Mucosa of rectum (tissue), 2 donors: Measurements from ENCODE around the gene C1QTNF1.

Source experiments
- H3K27ac ChIP-seq, 2 donors: one replicate each; pipeline ENCODE4 v1.7.0; 2013; ENCODE audit warnings: inconsistent platforms in 2 of 2, low read depth in 2 of 2, low read length in 2 of 2
- H3K27me3 ChIP-seq, 2 donors: one replicate each; pipeline ENCODE4 v1.7.0; 2013; ENCODE audit warnings: low read length in 2 of 2; ENCODE audit not compliant: control insufficient read depth in 2 of 2, insufficient read depth in 2 of 2
- H3K36me3 ChIP-seq, 2 donors: one replicate each; pipeline ENCODE4 v1.7.0; 2013; ENCODE audit warnings: low read length in 2 of 2; ENCODE audit not compliant: control insufficient read depth in 2 of 2, insufficient read depth in 2 of 2
- H3K4me1 ChIP-seq, 2 donors: one replicate each; pipeline ENCODE4 v1.7.0; 2013; ENCODE audit warnings: low read length in 2 of 2, mild to moderate bottlenecking in 1 of 2; ENCODE audit not compliant: control insufficient read depth in 2 of 2, insufficient read depth in 2 of 2
- H3K4me3 ChIP-seq, 2 donors: one replicate each; pipeline ENCODE4 v1.7.0; 2013; ENCODE audit warnings: low read length in 2 of 2
- H3K9ac ChIP-seq, 2 donors: one replicate each; pipeline ENCODE4 v1.7.0; 2013; ENCODE audit warnings: low read length in 2 of 2, low read depth in 1 of 2, mild to moderate bottlenecking in 1 of 2
- H3K9me3 ChIP-seq, 2 donors: one replicate each; pipeline ENCODE4 v1.7.0; 2013; ENCODE audit warnings: low read length in 2 of 2; ENCODE audit not compliant: control insufficient read depth in 2 of 2
- donor health status: healthy.
- donor health status: Normal muscosa, but diverticular disease.

The C1QTNF1 gene

GRCh38 chr17:79082311-79083190, 58.6 kb downstream of the C1QTNF1 start:
- H3K4me3 ChIP-seq = no peak overlapping the region
- no peaks in the 10 kb centered on the region for H3K9me3 ChIP-seq
- no peaks in the 10 kb centered on the region for H3K27me3 ChIP-seq
- no peak overlapping the region for H3K27ac ChIP-seq
- peaks cover 3% of the 10 kb centered on the region in 2 donors for H3K4me1 ChIP-seq
- no peak overlapping the region for H3K9ac ChIP-seq
- H3K36me3 ChIP-seq = peaks cover 39 to 66% of the 10 kb centered on the region in 2 donors

- no peaks in the 10 kb centered on the region for H3K27me3 ChIP-seq
- H3K4me3 ChIP-seq = no peak overlapping the region
- no peak overlapping the region for H3K27ac ChIP-seq
- peaks cover 39 to 68% of the 10 kb centered on the region in 2 donors for H3K36me3 ChIP-seq
- no peaks in the 10 kb centered on the region for H3K9me3 ChIP-seq
- no peak overlapping the region for H3K9ac ChIP-seq
- peaks cover 3% of the 10 kb centered on the region in 2 donors for H3K4me1 ChIP-seq
These were observed 59.4 kb downstream of the C1QTNF1 start for GRCh38 chr17:79083191-79083971.

GRCh38 chr17:79084291-79085153, 60.6 kb downstream of the C1QTNF1 start:
- H3K27ac ChIP-seq = no peak overlapping the region
- H3K4me3 ChIP-seq = no peak overlapping the region
- no peak overlapping the region for H3K9ac ChIP-seq
- H3K36me3 ChIP-seq = peaks cover 36 to 58% of the 10 kb centered on the region in 2 donors
- H3K27me3 ChIP-seq = no peaks in the 10 kb centered on the region
- H3K9me3 ChIP-seq = no peaks in the 10 kb centered on the region
- H3K4me1 ChIP-seq = no peaks in the 10 kb centered on the region

GRCh38 chr17:79085154-79085920, 61.4 kb downstream of the C1QTNF1 start:
- peaks cover 29 to 50% of the 10 kb centered on the region in 2 donors for H3K36me3 ChIP-seq
- H3K27me3 ChIP-seq = no peaks in the 10 kb centered on the region

GRCh38 chr17:79085921-79086551, 62.1 kb downstream of the C1QTNF1 start:
- Histone ChIP-seq H3K4me1 (peaks cover 0 to 3% of the 10 kb centered on the region in 2 donors), H3K27ac (no peak overlapping the region), H3K9ac (no peak overlapping the region), H3K9me3 (no peaks in the 10 kb centered on the region), H3K4me3 (no peak overlapping the region), H3K36me3 (peaks cover 23 to 45% of the 10 kb centered on the region in 2 donors), H3K27me3 (peaks cover 0 to 2% of the 10 kb centered on the region in 2 donors)

More at GRCh38 chr17:79085154-79085920, 61.4 kb downstream of the C1QTNF1 start:
- Histone ChIP-seq H3K9ac (no peak overlapping the region), H3K4me3 (no peak overlapping the region), H3K27ac (no peak overlapping the region), H3K9me3 (no peaks in the 10 kb centered on the region), H3K4me1 (peaks cover 0 to under 1% of the 10 kb centered on the region in 2 donors)

GRCh38 chr17:79086609-79087427, 62.8 kb downstream of the C1QTNF1 start:
- no peaks in the 10 kb centered on the region for H3K9me3 ChIP-seq
- peaks cover 0 to 7% of the 10 kb centered on the region in 2 donors for H3K27me3 ChIP-seq
- H3K27ac ChIP-seq = no peak overlapping the region
- peaks cover 0 to 3% of the 10 kb centered on the region in 2 donors for H3K4me1 ChIP-seq
- no peak overlapping the region for H3K4me3 ChIP-seq
- H3K9ac ChIP-seq = no peak overlapping the region
- H3K36me3 ChIP-seq = peaks cover 23 to 45% of the 10 kb centered on the region in 2 donors

GRCh38 chr17:79087428-79088143, 63.6 kb downstream of the C1QTNF1 start:
- H3K27me3 ChIP-seq = peaks cover 0 to 14% of the 10 kb centered on the region in 2 donors
- H3K4me1 ChIP-seq = peaks cover 0 to 3% of the 10 kb centered on the region in 2 donors
- no peaks in the 10 kb centered on the region for H3K9me3 ChIP-seq
- peaks cover 18 to 40% of the 10 kb centered on the region in 2 donors for H3K36me3 ChIP-seq
- no peak overlapping the region for H3K4me3 ChIP-seq
- H3K27ac ChIP-seq = no peak overlapping the region
- no peak overlapping the region for H3K9ac ChIP-seq
